Measurements from ENCODE around the gene ENKD1. TPM values are rescaled to one million over a fixed set of nuclear protein-coding genes. Genes with fewer than 3 reads are reported as not detected.

Gene ENKD1
- total RNA-seq, 3 donors from 2014 or later: 18.6 to 21.0 (median 20.1) TPM

- H3K4me3 ChIP-seq: no peak overlapping the region
- H3K27ac ChIP-seq: no peak overlapping the region
- H3K9me3 ChIP-seq: no peaks in the 10 kb centered on the region
- TF ChIP-seq CTCF (IDR thresholded peaks at IDR 0.05) (no peak), POLR2A (IDR thresholded peaks at IDR 0.05) (no peak), POLR2AphosphoS5 (IDR thresholded peaks at IDR 0.05) (no peak)
- no peaks in the 10 kb centered on the region for H3K36me3 ChIP-seq
- DNase-seq (ENCODE audit: low spot score in 2 of 2): no peak
- intact Hi-C loops (cut with DNase I; ENCODE audit: low total_unique reads): loop anchor here (5.0 kb wide), 1 partner anchor 119 kb away; no protein-coding TSS in a partner anchor
- peaks cover 10 to 32% of the 10 kb centered on the region in 2 donors for H3K27me3 ChIP-seq
- peaks cover 12 to 17% of the 10 kb centered on the region in 2 donors for H3K4me1 ChIP-seq
These were observed 10.1 kb downstream of the ENKD1 start for GRCh38 chr16:67656344-67657016.

- intact Hi-C loops (cut with DNase I; ENCODE audit: low total_unique reads): loop anchor here (5.0 kb wide), 1 partner anchor 118 kb away; no protein-coding TSS in a partner anchor
- DNase-seq (ENCODE audit: low spot score in 2 of 2): no peak
- H3K27ac ChIP-seq: no peak overlapping the region
- TF ChIP-seq POLR2A (IDR thresholded peaks at IDR 0.05): no peak
- no peak for TF ChIP-seq CTCF (IDR thresholded peaks at IDR 0.05)
- no peak for TF ChIP-seq POLR2AphosphoS5 (IDR thresholded peaks at IDR 0.05)
- no peaks in the 10 kb centered on the region for H3K36me3 ChIP-seq
- no peaks in the 10 kb centered on the region for H3K9me3 ChIP-seq
- H3K4me1 ChIP-seq: peaks cover 7 to 17% of the 10 kb centered on the region in 2 donors
- no peak overlapping the region for H3K4me3 ChIP-seq
- H3K27me3 ChIP-seq: peaks cover 10 to 36% of the 10 kb centered on the region in 2 donors
These were observed 11.2 kb downstream of the ENKD1 start for GRCh38 chr16:67655363-67655762.

GRCh38 chr16:67654403-67654911, 12.1 kb downstream of the ENKD1 start:
- H3K36me3 ChIP-seq: no peaks in the 10 kb centered on the region
- no peaks in the 10 kb centered on the region for H3K9me3 ChIP-seq
- no peak overlapping the region for H3K4me3 ChIP-seq
- TF ChIP-seq POLR2A (IDR thresholded peaks at IDR 0.05): no peak
- TF ChIP-seq POLR2AphosphoS5 (IDR thresholded peaks at IDR 0.05): no peak
- no peak for TF ChIP-seq CTCF (IDR thresholded peaks at IDR 0.05)
- peaks cover 11 to 44% of the 10 kb centered on the region in 2 donors for H3K27me3 ChIP-seq
- peaks cover 6 to 15% of the 10 kb centered on the region in 2 donors for H3K4me1 ChIP-seq
- intact Hi-C loops (cut with DNase I; ENCODE audit: low total_unique reads): no loop called here
- H3K27ac ChIP-seq: no peak overlapping the region
- no peak for DNase-seq (ENCODE audit: low spot score in 2 of 2)

GRCh38 chr16:67653789-67654402, 12.7 kb downstream of the ENKD1 start:
- peak overlapping the region in 2 of 3 donors; percentile 39 to 64 for H3K4me3 ChIP-seq
- no peak overlapping the region for H3K27ac ChIP-seq
- H3K36me3 ChIP-seq: no peaks in the 10 kb centered on the region
- TF ChIP-seq POLR2A (IDR thresholded peaks at IDR 0.05) (no peak), POLR2AphosphoS5 (IDR thresholded peaks at IDR 0.05) (no peak), CTCF (IDR thresholded peaks at IDR 0.05) (no peak)
- H3K9me3 ChIP-seq: no peaks in the 10 kb centered on the region
- H3K27me3 ChIP-seq: peaks cover 13 to 50% of the 10 kb centered on the region in 2 donors
- intact Hi-C loops (cut with DNase I; ENCODE audit: low total_unique reads): no loop called here
- H3K4me1 ChIP-seq: peaks cover under 1 to 11% of the 10 kb centered on the region in 2 donors
- DNase-seq (ENCODE audit: low spot score in 2 of 2): no peak
